Cardiac muscle cell (in vitro differentiated cells and primary cell): ENCODE measurements around the gene ARHGEF38. TPM values are rescaled to one million over a fixed set of nuclear protein-coding genes. Genes with fewer than 3 reads are reported as not detected.

Experiments
- DNase-seq, 2 donors: peaks; one replicate each; pipeline versions ENCODE4 v3.0.0 to v3.0.0-alpha.2; 2010 to 2017; ENCODE audit warnings: low read depth in 1 of 2, low spot score in 1 of 2
- H3K27ac ChIP-seq: fragments of 200-600 bp; sonication (generic); 2 replicates; pipeline ENCODE4 v1.5.1; 2016
- H3K27me3 ChIP-seq: fragments of 200-600 bp; sonication (generic); 2 replicates; pipeline ENCODE4 v1.6.0; 2016; ENCODE audit warnings: control low read depth
- H3K36me3 ChIP-seq: fragments of 200-600 bp; sonication (generic); 2 replicates; pipeline ENCODE4 v1.5.1; 2016; ENCODE audit warnings: control low read depth
- H3K4me1 ChIP-seq: fragments of 200-600 bp; sonication (generic); 2 replicates; pipeline ENCODE4 v1.8.1; 2017; ENCODE audit warnings: low read depth, mild to moderate bottlenecking, mixed run types
- H3K4me3 ChIP-seq: fragments of 200-600 bp; sonication (generic); 2 replicates; pipeline ENCODE4 v1.5.1; 2016; ENCODE audit warnings: mild to moderate bottlenecking
- H3K9me3 ChIP-seq: fragments of 200-600 bp; sonication (generic); 2 replicates; pipeline ENCODE4 v1.5.1; 2017; ENCODE audit warnings: low read depth, mild to moderate bottlenecking, control low read depth
- CTCF ChIP-seq: IDR thresholded peaks from 2 replicates; pipeline ENCODE4 v1.5.1; 2012; ENCODE audit warnings: low read depth, mild to moderate bottlenecking, low read length
- polyA plus RNA-seq: library from polyadenylated mRNA; unstranded; fragments of >200 nt; fragmentation: Nextera tagmentation; extraction: Ambion mirVana; gene quantifications from 2 replicates; pipeline ENCODE4 v1.2.1, GENCODE V29; 2016
- total RNA-seq: library from RNA; depleted of rRNA; stranded (reverse); fragments of >200 nt; gene quantifications from 2 replicates; pipeline ENCODE4 v1.2.3, GENCODE V29; 2016

The ARHGEF38 gene
- total and polyA plus RNA-seq, 2 experiments from 2014 or later, result 1.6 TPM; not detected in 1

GRCh38 chr4:105569057-105569865, 16.8 kb downstream of the ARHGEF38 start:
- DNase-seq, result no peak
- no peak for TF ChIP-seq CTCF
- no peaks in the 10 kb centered on the region for H3K9me3 ChIP-seq

GRCh38 chr4:105569866-105570236, 17.4 kb downstream of the ARHGEF38 start:
- no peak for TF ChIP-seq CTCF
- H3K9me3 ChIP-seq, result no peaks in the 10 kb centered on the region
- no peak overlapping the region for H3K4me3 ChIP-seq
- H3K27ac ChIP-seq, result no peak overlapping the region
- no peaks in the 10 kb centered on the region for H3K36me3 ChIP-seq
- no peaks in the 10 kb centered on the region for H3K4me1 ChIP-seq
- no peak for DNase-seq
- H3K27me3 ChIP-seq, result peaks cover 4% of the 10 kb centered on the region

More at GRCh38 chr4:105569057-105569865, 16.8 kb downstream of the ARHGEF38 start:
- no peaks in the 10 kb centered on the region for H3K4me1 ChIP-seq
- H3K36me3 ChIP-seq, result no peaks in the 10 kb centered on the region
- H3K27me3 ChIP-seq, result peaks cover 4% of the 10 kb centered on the region
- H3K27ac ChIP-seq, result no peak overlapping the region
- H3K4me3 ChIP-seq, result no peak overlapping the region

GRCh38 chr4:105572296-105572695, 19.9 kb downstream of the ARHGEF38 start:
- TF ChIP-seq CTCF, result no peak
- Histone ChIP-seq H3K9me3 (no peaks in the 10 kb centered on the region), H3K27me3 (peaks cover 4% of the 10 kb centered on the region), H3K4me3 (no peak overlapping the region), H3K4me1 (no peaks in the 10 kb centered on the region), H3K27ac (no peak overlapping the region), H3K36me3 (no peaks in the 10 kb centered on the region)
- DNase-seq, result no peak

- TF ChIP-seq CTCF, result no peak
- H3K27ac ChIP-seq, result no peak overlapping the region
- H3K9me3 ChIP-seq, result no peaks in the 10 kb centered on the region
- no peaks in the 10 kb centered on the region for H3K36me3 ChIP-seq
- no peaks in the 10 kb centered on the region for H3K4me1 ChIP-seq
- DNase-seq, result no peak
- no peaks in the 10 kb centered on the region for H3K27me3 ChIP-seq
- H3K4me3 ChIP-seq, result no peak overlapping the region
These were observed 34.4 kb downstream of the ARHGEF38 start for GRCh38 chr4:105586638-105587328.

GRCh38 chr4:105587841-105588240, 35.4 kb downstream of the ARHGEF38 start:
- H3K27ac ChIP-seq, result no peak overlapping the region
- H3K9me3 ChIP-seq, result no peaks in the 10 kb centered on the region
- TF ChIP-seq CTCF, result no peak
- no peaks in the 10 kb centered on the region for H3K27me3 ChIP-seq
- no peaks in the 10 kb centered on the region for H3K4me1 ChIP-seq
- no peak overlapping the region for H3K4me3 ChIP-seq
- no peaks in the 10 kb centered on the region for H3K36me3 ChIP-seq
- no peak for DNase-seq
